Nephron (organoid): Measurements from ENCODE around the gene ERGIC1.
"Not testable (repeated sequence)": the region's sequence is repeated elsewhere in the genome, so short reads cannot be mapped to it uniquely, and the experiment has no call there.

Source experiments
- H3K27ac Mint-ChIP-seq, 3 experiments: 2 replicates each; pipeline ENCODE4 v1.8.0; 2020; ENCODE audit warnings: mixed read lengths in 3 of 3, mild to moderate bottlenecking in 2 of 3, moderate library complexity in 1 of 3
- H3K27me3 Mint-ChIP-seq: 2 replicates; pipeline ENCODE4 v1.8.0; 2021; ENCODE audit warnings: low read depth, mild to moderate bottlenecking, moderate library complexity, mixed read lengths
- H3K36me3 Mint-ChIP-seq: 2 replicates; pipeline ENCODE4 v1.8.0; 2020; ENCODE audit warnings: low read depth, mixed read lengths
- H3K4me1 Mint-ChIP-seq: 2 replicates; pipeline ENCODE4 v1.8.0; 2020; ENCODE audit warnings: mixed read lengths
- H3K4me3 Mint-ChIP-seq, 3 experiments: 2 replicates each; pipeline ENCODE4 v1.8.0; 2020; ENCODE audit warnings: mild to moderate bottlenecking in 3 of 3, mixed read lengths in 3 of 3, moderate library complexity in 2 of 3
- H3K9me3 Mint-ChIP-seq: 2 replicates; pipeline ENCODE4 v1.8.0; 2020; ENCODE audit warnings: mixed read lengths
- CTCF ChIP-seq, 3 experiments: fragments of 200-600 bp; sonication (generic); IDR thresholded peaks; one replicate each; pipeline ENCODE4 v1.5.0; 2021; ENCODE audit warnings: antibody characterized with exemption in 3 of 3; ENCODE audit not compliant: unreplicated experiment in 3 of 3

Gene ERGIC1

DNA sequence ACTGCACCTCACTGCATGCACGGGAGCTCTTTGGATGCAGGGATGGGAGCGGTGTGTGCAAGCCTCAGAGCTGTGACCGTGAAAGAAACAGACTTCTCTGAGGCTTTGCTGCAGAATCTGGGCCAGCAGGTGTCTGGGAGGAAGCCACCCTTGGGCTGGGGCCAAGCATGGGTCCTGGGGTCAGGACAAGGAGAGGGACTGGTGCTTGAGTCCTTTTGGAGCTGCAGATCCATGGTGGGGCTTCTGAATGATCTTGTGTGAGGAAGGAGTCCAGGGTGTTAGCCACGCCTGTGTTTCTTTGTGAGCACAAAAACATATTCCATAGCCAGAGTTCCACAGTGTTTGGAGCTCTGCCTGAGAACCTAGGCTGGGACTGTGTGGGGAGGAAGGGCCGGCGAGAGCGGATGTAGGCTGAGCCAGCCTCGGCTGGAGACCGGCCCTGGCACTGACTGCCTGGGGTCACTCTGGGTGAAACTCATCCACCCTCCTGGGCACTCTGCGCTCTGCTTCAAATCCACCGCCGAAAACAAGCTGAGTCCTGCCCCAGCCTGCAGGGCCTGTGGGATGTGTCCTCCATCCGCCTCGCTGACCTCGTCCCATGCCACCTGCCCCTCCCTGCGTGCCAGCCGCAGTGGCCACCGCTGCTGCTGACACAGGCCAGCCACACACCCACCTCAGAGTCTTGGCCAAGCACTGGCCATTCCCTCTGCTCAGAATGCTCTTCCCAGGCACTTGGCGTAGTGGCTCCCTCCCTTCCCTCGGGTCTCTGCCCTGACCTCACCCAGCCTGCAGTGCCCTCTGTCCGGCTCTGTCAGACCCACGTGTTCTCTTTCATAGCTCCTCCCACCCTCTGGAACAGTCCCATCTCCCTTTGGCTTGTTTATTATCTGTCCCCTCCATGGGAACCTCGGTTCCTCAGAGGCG lies 26.7 kb downstream of the ERGIC1 start:
- Mint-ChIP-seq H3K27me3 (no peaks in the 10 kb centered on the region), H3K27ac (peak overlapping the region; percentile 35 to 76 (median 57)), H3K9me3 (no peaks in the 10 kb centered on the region), H3K4me3 (no peak overlapping the region), H3K4me1 (peaks cover 26% of the 10 kb centered on the region), H3K36me3 (peaks cover 8% of the 10 kb centered on the region)
- TF ChIP-seq CTCF (IDR thresholded peaks at IDR 0.05; ENCODE audit: unreplicated experiment in 3 of 3): no peak

GRCh38 chr5:172861461-172861860 lies 27.4 kb downstream of the ERGIC1 start:
- Mint-ChIP-seq H3K4me1 (peaks cover 33% of the 10 kb centered on the region), H3K9me3 (no peaks in the 10 kb centered on the region), H3K27ac (no peak overlapping the region), H3K36me3 (peaks cover 4% of the 10 kb centered on the region), H3K4me3 (no peak overlapping the region), H3K27me3 (no peaks in the 10 kb centered on the region)
- TF ChIP-seq CTCF (IDR thresholded peaks at IDR 0.05; ENCODE audit: unreplicated experiment in 3 of 3): no peak

GRCh38 chr5:172862165-172862801 lies 28.2 kb downstream of the ERGIC1 start:
- Mint-ChIP-seq H3K4me1 (peaks cover 39% of the 10 kb centered on the region), H3K4me3 (no peak overlapping the region), H3K9me3 (no peaks in the 10 kb centered on the region), H3K36me3 (peaks cover 4% of the 10 kb centered on the region), H3K27ac (no peak overlapping the region), H3K27me3 (no peaks in the 10 kb centered on the region)
- TF ChIP-seq CTCF (IDR thresholded peaks at IDR 0.05; ENCODE audit: unreplicated experiment in 3 of 3): no peak

- H3K9me3 Mint-ChIP-seq, H3K27ac Mint-ChIP-seq, H3K36me3 Mint-ChIP-seq, H3K27me3 Mint-ChIP-seq, H3K4me3 Mint-ChIP-seq: not testable (repeated sequence)
- peaks cover 53% of the 10 kb centered on the region for H3K4me1 Mint-ChIP-seq
These were observed 30.1 kb downstream of the ERGIC1 start for GRCh38 chr5:172864171-172864570.

DNA sequence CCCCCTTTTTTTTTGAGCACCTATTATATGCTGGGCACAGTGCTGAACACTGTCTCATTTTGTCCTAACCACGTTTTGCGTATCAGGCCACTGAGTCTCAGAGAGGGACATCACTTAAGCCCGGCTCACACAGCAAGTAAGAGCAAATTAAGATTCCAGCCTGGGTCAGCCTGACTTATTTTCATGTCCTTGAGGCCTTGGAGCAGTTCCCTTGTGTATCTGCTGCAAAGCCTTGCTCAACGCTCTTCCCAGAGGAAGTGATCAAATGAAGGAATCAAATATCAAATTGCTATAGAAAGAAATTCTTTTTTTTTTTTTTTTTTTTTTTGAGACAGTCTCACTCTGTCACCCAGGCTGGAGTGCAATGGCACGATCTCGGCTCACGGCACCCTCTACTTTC lies 30.7 kb downstream of the ERGIC1 start:
- no peaks in the 10 kb centered on the region for H3K27me3 Mint-ChIP-seq
- peaks cover 51% of the 10 kb centered on the region for H3K4me1 Mint-ChIP-seq
- no peak overlapping the region for H3K4me3 Mint-ChIP-seq
- H3K27ac Mint-ChIP-seq: no peak overlapping the region
- peaks cover 4% of the 10 kb centered on the region for H3K36me3 Mint-ChIP-seq
- H3K9me3 Mint-ChIP-seq: no peaks in the 10 kb centered on the region
- TF ChIP-seq CTCF (IDR thresholded peaks at IDR 0.05; ENCODE audit: unreplicated experiment in 3 of 3): no peak

GRCh38 chr5:172866378-172866777 lies 32.3 kb downstream of the ERGIC1 start:
- H3K4me3 Mint-ChIP-seq: no peak overlapping the region
- TF ChIP-seq CTCF (IDR thresholded peaks at IDR 0.05; ENCODE audit: unreplicated experiment in 3 of 3): no peak
- peak overlapping the region in 1 of 3 experiments; percentile 20 for H3K27ac Mint-ChIP-seq
- peaks cover 38% of the 10 kb centered on the region for H3K4me1 Mint-ChIP-seq
- H3K36me3 Mint-ChIP-seq: peaks cover 4% of the 10 kb centered on the region
- H3K9me3 Mint-ChIP-seq: no peaks in the 10 kb centered on the region
- no peaks in the 10 kb centered on the region for H3K27me3 Mint-ChIP-seq
